ENCODE measurements around the gene MAGEB17. TPM values are rescaled to one million over a fixed set of nuclear protein-coding genes. Genes with fewer than 3 reads are reported as not detected.
"Not testable (repeated sequence)": the region's sequence is repeated elsewhere in the genome, so short reads cannot be mapped to it uniquely, and the experiment has no call there.

The MAGEB17 gene
- total RNA-seq, 2 donors from 2014 or later = 0.52 to 7.3 TPM

DNA sequence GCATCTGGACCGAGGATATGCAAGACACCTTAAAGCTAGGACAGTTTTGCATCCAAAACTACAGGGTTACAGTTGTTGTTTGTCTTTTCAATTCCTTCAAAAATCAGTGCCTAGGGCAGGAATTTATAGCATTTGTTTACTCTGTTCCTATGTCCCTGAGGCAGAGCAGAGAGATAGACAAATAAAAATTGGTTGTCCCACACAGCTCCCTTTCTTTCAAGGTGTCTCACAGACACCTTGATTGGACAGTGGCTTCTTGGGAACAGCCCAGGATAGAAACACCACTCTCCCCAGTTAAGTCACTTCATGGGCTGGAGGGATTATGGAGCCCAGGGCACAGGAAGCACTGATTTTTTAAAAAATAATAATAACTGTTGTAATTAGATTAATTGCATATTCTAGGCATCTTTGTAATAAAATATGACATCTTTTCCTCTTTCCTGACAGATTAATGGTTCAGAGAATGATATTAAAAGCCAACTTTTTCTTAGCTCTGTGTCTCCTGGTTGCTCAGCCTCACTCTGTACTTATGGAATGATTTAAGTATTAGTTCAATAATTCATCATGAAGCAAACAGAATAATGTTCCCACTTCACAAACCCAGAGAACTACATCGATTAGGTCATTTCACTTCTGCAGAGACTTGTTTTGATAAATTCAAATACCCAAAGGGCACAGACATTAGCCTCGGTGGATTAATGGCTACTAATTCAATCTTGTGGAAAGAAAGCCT is 8.2 kb downstream of the MAGEB17 start:
- no peak overlapping the region for H3K27ac ChIP-seq

DNA sequence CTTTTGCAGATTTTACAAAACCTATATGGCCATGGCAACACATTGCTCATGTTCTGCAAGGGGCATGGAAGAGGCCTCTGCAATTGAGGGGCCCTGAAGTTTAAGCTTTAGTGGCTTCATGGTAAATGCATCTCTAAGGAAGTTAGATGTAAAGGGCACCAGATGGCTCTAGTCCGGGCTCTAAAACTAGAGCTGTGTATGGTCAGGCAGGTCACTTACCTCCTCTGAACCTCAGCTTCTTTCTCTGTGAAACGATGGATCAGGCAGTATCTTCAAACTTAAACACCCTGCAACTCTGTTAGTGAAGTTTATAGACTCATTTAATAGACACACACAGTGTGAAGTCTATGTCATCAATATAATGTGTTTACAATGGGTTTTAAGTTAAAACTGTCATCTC is 10.0 kb downstream of the MAGEB17 start:
- TF ChIP-seq, protein P1, sequence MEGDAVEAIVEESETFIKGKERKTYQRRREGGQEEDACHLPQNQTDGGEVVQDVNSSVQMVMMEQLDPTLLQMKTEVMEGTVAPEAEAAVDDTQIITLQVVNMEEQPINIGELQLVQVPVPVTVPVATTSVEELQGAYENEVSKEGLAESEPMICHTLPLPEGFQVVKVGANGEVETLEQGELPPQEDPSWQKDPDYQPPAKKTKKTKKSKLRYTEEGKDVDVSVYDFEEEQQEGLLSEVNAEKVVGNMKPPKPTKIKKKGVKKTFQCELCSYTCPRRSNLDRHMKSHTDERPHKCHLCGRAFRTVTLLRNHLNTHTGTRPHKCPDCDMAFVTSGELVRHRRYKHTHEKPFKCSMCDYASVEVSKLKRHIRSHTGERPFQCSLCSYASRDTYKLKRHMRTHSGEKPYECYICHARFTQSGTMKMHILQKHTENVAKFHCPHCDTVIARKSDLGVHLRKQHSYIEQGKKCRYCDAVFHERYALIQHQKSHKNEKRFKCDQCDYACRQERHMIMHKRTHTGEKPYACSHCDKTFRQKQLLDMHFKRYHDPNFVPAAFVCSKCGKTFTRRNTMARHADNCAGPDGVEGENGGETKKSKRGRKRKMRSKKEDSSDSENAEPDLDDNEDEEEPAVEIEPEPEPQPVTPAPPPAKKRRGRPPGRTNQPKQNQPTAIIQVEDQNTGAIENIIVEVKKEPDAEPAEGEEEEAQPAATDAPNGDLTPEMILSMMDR (IDR thresholded peaks at IDR 0.05) = no peak
- no peak for TF ChIP-seq POLR2A (IDR thresholded peaks at IDR 0.05)
- 48 to 63% methylated on average over 2 of the region's 2 CpGs for WGBS, 2 donors
- H3K4me1 ChIP-seq = no peaks in the 10 kb centered on the region
- no peaks in the 10 kb centered on the region for H3K9me3 ChIP-seq
- ATAC-seq (no peak), DNase-seq (no peak)
- H3K36me3 ChIP-seq (replicated peaks in 1 of 2; ENCODE audit: insufficient read depth in 1 of 2, low read depth in 2 of 2) = no peaks in the 10 kb centered on the region
- intact Hi-C loops (cut with DNase I) = no loop called here
- no peak overlapping the region for H3K4me3 ChIP-seq
- no peaks in the 10 kb centered on the region for H3K27me3 ChIP-seq
- H3K27ac ChIP-seq = no peak overlapping the region

More for the DNA sequence above, 8.2 kb downstream of the MAGEB17 start:
- Histone ChIP-seq H3K36me3 (replicated peaks in 1 of 2; ENCODE audit: insufficient read depth in 1 of 2, low read depth in 2 of 2) (no peaks in the 10 kb centered on the region), H3K4me3 (no peak overlapping the region), H3K4me1 (no peaks in the 10 kb centered on the region), H3K9me3 (no peaks in the 10 kb centered on the region), H3K27me3 (no peaks in the 10 kb centered on the region)
- 52 to 59% methylated on average over 3 of the region's 3 CpGs for WGBS, 2 donors
- no peak for TF ChIP-seq POLR2A (IDR thresholded peaks at IDR 0.05)
- TF ChIP-seq, protein P1 (IDR thresholded peaks at IDR 0.05) = no peak
- intact Hi-C loops (cut with DNase I) = no loop called here
- DNase-seq (no peak), ATAC-seq (no peak)

DNA sequence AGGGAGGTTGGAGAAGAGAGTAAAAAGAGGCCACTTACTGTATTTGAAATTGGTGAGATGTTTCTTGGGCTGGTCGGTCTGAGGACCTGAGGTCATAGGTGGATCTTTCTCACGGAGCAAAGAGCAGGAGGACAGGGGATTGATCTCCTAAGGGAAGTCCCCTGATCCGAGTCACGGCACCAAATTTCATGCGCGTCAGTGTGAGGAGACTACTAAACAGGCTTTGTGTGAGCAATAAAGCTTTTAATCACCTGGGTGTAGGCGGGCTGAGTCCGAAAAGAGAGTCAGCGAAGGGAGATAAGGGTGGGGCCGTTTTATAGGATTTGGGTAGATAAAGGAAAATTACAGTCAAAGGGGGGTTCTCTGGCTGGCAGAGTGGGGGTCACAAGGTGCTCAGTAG is 16.6 kb downstream of the MAGEB17 start:
- ATAC-seq; H3K9me3 ChIP-seq; intact Hi-C loops (cut with DNase I); H3K4me1 ChIP-seq; H3K27me3 ChIP-seq; H3K27ac ChIP-seq; H3K36me3 ChIP-seq (replicated peaks in 1 of 2; ENCODE audit: insufficient read depth in 1 of 2, low read depth in 2 of 2); H3K4me3 ChIP-seq; DNase-seq: not testable (repeated sequence)
- WGBS, 2 donors = 78 to 84% methylated on average over 10 of the region's 10 CpGs

DNA sequence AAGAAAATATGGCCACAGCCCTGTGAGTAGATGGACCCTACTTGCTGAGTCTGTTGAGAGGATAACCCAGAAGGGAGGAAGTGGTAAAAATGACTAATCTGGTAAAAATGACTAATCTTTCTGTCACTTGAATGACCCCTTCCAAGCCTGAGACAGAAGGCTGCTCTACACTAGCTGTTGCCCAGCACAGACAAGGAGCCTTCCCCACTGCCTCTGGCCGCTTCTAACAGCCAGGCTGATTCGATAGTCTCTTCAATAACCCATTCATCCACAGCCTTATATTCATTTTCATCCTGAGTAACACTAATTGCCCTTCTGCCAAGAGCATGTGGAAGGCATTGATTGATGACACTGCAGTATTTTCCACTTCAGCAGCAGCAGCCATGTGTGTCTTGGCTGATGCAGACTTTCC is 18.4 kb downstream of the MAGEB17 start:
- intact Hi-C loops (cut with DNase I) = no loop called here
- no peaks in the 10 kb centered on the region for H3K9me3 ChIP-seq
- no peaks in the 10 kb centered on the region for H3K27me3 ChIP-seq
- H3K4me1 ChIP-seq = no peaks in the 10 kb centered on the region
- no peak for DNase-seq
- no peaks in the 10 kb centered on the region for H3K36me3 ChIP-seq (replicated peaks in 1 of 2; ENCODE audit: insufficient read depth in 1 of 2, low read depth in 2 of 2)
- 71 to 90% methylated on average over 2 of the region's 2 CpGs for WGBS, 2 donors
- TF ChIP-seq, protein P1 (IDR thresholded peaks at IDR 0.05) = no peak
- TF ChIP-seq POLR2A (IDR thresholded peaks at IDR 0.05) = no peak
- H3K4me3 ChIP-seq = no peak overlapping the region
- no peak for ATAC-seq
- H3K27ac ChIP-seq = no peak overlapping the region

DNA sequence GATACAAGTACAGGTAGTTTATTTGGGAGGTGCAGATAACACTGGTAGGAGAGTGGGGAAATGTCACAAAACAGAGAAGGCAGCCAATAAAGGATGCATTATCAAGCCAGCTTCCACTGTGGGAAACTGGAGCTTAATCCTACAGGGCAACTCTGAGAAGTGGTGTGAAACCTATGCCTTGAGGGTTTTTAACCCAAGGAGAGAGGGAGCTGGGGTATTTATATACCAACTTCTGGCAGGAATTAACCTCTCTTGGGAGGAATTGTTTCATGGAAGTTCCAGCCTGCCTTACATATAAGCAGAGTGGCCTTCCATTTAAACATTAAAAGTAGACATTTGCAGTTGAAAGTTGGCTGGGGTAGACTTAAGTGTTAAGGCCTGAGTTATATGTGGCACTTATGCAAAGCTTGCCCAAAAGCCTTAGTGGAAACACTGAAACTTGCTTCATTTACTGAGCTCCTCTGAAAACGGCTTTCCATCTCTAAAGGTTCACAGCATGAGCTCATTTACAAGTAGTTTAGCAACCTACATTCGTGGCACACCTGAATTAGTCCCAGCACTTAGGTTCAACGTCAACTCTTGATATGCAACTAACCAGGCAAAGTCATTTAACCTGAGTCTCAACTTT is 19.2 kb downstream of the MAGEB17 start:
- Histone ChIP-seq H3K36me3 (replicated peaks in 1 of 2; ENCODE audit: insufficient read depth in 1 of 2, low read depth in 2 of 2) (no peaks in the 10 kb centered on the region), H3K27me3 (no peaks in the 10 kb centered on the region), H3K4me3 (no peak overlapping the region), H3K4me1 (peaks cover 1% of the 10 kb centered on the region), H3K27ac (no peak overlapping the region), H3K9me3 (no peaks in the 10 kb centered on the region)
- DNase-seq (no peak), ATAC-seq (no peak)
- TF ChIP-seq, protein P1 (IDR thresholded peaks at IDR 0.05) = no peak
- TF ChIP-seq POLR2A (IDR thresholded peaks at IDR 0.05) = no peak
- WGBS, 2 donors = 46 to 48% methylated on average over 3 of the region's 3 CpGs
- intact Hi-C loops (cut with DNase I) = no loop called here
